Activated T-helper 17 cell treated with anti-CD3 and anti-CD28 coated beads, Interleukin-2, amount 50 U/mL, for 72 hours (primary cell): ENCODE data around the gene RUFY3. TPM values are rescaled to one million over a fixed set of nuclear protein-coding genes. Genes with fewer than 3 reads are reported as not detected.

Source experiments
- ATAC-seq: fragments of 150-1000 bp; cut with Tn5 transposase; replicated peaks from 2 replicates; pipeline ENCODE4 v1.10.0; 2021; ENCODE audit warnings: mild to moderate bottlenecking, moderate library complexity
- H3K27ac Mint-ChIP-seq: one replicate; pipeline ENCODE4 v1.8.0; 2022; ENCODE audit warnings: mixed read lengths
- H3K27me3 Mint-ChIP-seq: one replicate; pipeline ENCODE4 v1.8.0; 2022; ENCODE audit warnings: mixed read lengths
- H3K36me3 Mint-ChIP-seq: one replicate; pipeline ENCODE4 v1.8.0; 2022; ENCODE audit warnings: low read depth, mild to moderate bottlenecking, mixed read lengths
- H3K4me1 Mint-ChIP-seq: one replicate; pipeline ENCODE4 v1.8.0; 2022; ENCODE audit warnings: mixed read lengths
- H3K4me3 Mint-ChIP-seq: one replicate; pipeline ENCODE4 v1.8.0; 2022; ENCODE audit warnings: mild to moderate bottlenecking, mixed read lengths
- H3K9me3 Mint-ChIP-seq: one replicate; pipeline ENCODE4 v1.8.0; 2022; ENCODE audit warnings: mixed read lengths
- total RNA-seq, 2 donors: library from RNA; stranded (reverse); gene quantifications; one replicate each; pipeline ENCODE4 v1.2.3, GENCODE V29; 2022

Gene RUFY3
- total RNA-seq, 2 donors from 2014 or later, result 14.1 to 14.9 TPM

DNA sequence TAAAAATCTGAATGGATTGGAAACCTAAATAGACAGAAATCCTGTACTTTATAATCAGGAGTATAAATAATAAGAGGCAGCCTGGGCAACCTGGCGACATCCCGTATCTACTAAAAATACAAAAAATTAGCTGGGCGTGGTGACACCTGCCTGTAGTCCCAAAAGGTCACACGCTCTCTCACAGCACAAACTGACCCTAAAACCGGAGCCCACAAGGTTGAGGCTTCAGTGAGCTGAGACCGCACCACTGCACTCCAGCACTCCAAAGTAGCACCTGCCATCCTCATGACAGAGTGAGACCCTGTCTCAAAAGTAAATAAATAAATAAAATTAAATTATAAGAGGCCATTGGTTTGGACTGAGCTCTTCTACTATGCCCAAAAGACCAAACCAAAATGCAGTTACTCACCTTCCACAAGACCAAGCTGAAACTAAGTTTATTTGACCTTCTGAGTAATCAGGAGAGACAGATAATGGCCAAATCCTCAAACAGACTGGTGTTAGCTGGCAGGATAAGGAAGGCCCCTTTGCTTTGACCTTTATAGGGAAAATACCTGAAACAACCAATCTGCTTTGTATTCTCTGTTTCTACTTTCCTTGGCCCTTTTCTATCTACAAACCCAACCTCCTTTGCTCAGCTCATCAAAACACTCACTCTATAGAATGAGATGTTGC is 121.1 kb downstream of the RUFY3 start:
- ATAC-seq, result peak; percentile 64
- Mint-ChIP-seq H3K36me3 (peaks cover 13% of the 10 kb centered on the region), H3K9me3 (no peaks in the 10 kb centered on the region), H3K4me1 (peaks cover 16% of the 10 kb centered on the region), H3K27ac (peak overlapping the region; percentile 79), H3K4me3 (peak overlapping the region; percentile 31), H3K27me3 (no peaks in the 10 kb centered on the region)

DNA sequence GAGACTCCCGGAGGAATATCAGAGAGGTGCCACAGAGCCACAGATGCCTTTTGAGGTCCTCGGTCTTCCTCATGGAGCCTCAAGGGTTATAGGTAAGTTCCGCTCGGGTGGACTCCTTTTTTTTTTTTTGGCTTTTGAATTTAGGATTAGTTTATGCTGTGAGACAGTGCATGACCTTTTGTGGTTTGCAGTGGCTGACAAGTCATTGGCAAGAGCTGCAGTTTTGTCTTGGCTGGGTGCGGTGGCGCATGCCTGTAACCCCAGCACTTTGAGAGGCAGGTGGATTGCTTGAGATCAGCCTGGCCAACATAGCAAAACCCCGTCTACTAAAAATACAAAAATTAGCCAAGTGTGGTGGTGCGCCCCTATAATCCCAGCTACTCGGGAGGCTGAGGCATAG is 122.4 kb downstream of the RUFY3 start:
- Mint-ChIP-seq H3K9me3 (no peaks in the 10 kb centered on the region), H3K4me1 (peaks cover 16% of the 10 kb centered on the region), H3K4me3 (peak overlapping the region; percentile 49), H3K27ac (peak overlapping the region; percentile 76), H3K27me3 (no peaks in the 10 kb centered on the region), H3K36me3 (no peaks in the 10 kb centered on the region)
- peak; percentile 5 for ATAC-seq

DNA sequence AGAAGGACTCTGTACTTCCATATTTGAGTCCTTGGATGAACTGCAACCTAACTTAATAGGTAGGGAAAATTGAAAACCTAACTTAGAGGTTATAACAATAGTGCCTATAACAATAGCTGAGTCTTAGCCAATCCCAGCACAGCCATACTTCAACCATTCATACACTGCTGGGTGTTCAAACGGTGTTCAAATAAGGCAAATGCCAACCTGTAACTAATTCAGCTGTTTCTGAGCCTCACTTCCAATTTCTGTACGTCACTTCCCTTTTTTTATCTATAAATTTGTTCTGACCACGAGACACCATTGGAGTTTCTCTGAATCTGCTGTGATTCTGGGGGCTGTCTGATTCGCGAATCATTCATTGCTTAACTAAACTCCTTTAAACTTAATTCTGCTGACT is 127.5 kb downstream of the RUFY3 start:
- Mint-ChIP-seq H3K36me3 (no peaks in the 10 kb centered on the region), H3K27me3 (no peaks in the 10 kb centered on the region), H3K4me3 (no peak overlapping the region), H3K27ac (no peak overlapping the region), H3K4me1 (peaks cover 3% of the 10 kb centered on the region), H3K9me3 (no peaks in the 10 kb centered on the region)
- ATAC-seq, result no peak

DNA sequence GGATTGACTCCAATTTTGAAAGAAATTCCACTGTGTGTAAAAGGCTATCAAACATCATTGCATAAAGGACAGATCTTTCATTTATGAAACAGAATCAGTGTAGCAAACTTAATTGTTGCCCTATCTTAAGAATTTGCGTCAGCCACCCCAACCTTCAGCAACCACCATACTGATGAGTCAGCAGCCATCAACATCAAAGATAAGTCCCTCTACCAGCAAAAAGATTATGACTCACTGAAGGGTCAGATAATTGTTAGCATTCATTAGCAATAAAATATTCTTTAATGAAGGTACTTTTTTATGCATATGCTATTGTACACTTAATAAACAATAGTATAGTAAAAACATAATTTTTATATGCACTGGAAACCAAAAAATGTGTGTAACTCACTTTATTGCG is 133.7 kb downstream of the RUFY3 start:
- Mint-ChIP-seq H3K4me3 (no peak overlapping the region), H3K36me3 (no peaks in the 10 kb centered on the region), H3K9me3 (no peaks in the 10 kb centered on the region), H3K4me1 (no peaks in the 10 kb centered on the region), H3K27ac (no peak overlapping the region), H3K27me3 (no peaks in the 10 kb centered on the region)
- no peak for ATAC-seq

Other genes with a start within 250 kb of the RUFY3 start
- gene MUC7, start 249.8 kb upstream of the RUFY3 start, total RNA-seq, result not detected
- gene AMTN, start 203.4 kb upstream of the RUFY3 start, total RNA-seq, result not detected
- not detected for gene AMBN, start 129.7 kb upstream of the RUFY3 start, total RNA-seq
- gene ENAM, start 93.2 kb upstream of the RUFY3 start, total RNA-seq, result not detected
- not detected for gene JCHAIN, start 55.5 kb upstream of the RUFY3 start, total RNA-seq
- 10 to 100 TPM; 23.8 to 29.1 TPM for gene UTP3, start 33.4 kb upstream of the RUFY3 start, total RNA-seq
- 10 to 100 TPM; 88.5 to 91.3 TPM for gene GRSF1, start 117.9 kb downstream of the RUFY3 start, total RNA-seq
- gene MOB1B, start 180.4 kb downstream of the RUFY3 start, total RNA-seq, result 10 to 100 TPM; 16.6 to 21.2 TPM